Eye (tissue), 1 donor: ENCODE measurements around the gene PRDX5.

ENCODE experiments used
- DNase-seq: peaks from one replicate; pipeline ENCODE4 v3.0.0-alpha.2; 2015

Gene PRDX5

GRCh38 chr11:64351136-64351631 lies 33.3 kb downstream of the PRDX5 start:
- DNase-seq = no peak

- no peak for DNase-seq
Observed at GRCh38 chr11:64352099-64352994, 34.4 kb downstream of the PRDX5 start.

- DNase-seq = no peak
Observed at GRCh38 chr11:64352995-64353714, 35.2 kb downstream of the PRDX5 start.

GRCh38 chr11:64353715-64354506 lies 36.0 kb downstream of the PRDX5 start:
- DNase-seq = no peak

- DNase-seq = peak; percentile 80
Observed at GRCh38 chr11:64355078-64355940, 37.4 kb downstream of the PRDX5 start.

GRCh38 chr11:64356498-64357411 lies 38.8 kb downstream of the PRDX5 start:
- DNase-seq = peak; percentile 72

GRCh38 chr11:64357446-64357845 lies 39.5 kb downstream of the PRDX5 start:
- DNase-seq = no peak

GRCh38 chr11:64357904-64358535 lies 40.1 kb downstream of the PRDX5 start:
- no peak for DNase-seq

GRCh38 chr11:64358536-64358906 lies 40.6 kb downstream of the PRDX5 start:
- DNase-seq = no peak

- peak; percentile 78 for DNase-seq
Observed at GRCh38 chr11:64358907-64359711, 41.2 kb downstream of the PRDX5 start, which contains the start of gene RPS6KA4. Gene RPS6KA4, plus strand, starts transcription at chr11:64359162. Its CDS starts 74 bp downstream, at chr11:64359236.

- DNase-seq = peak; percentile 51
Observed at GRCh38 chr11:64359712-64360445, 42.0 kb downstream of the PRDX5 start.

GRCh38 chr11:64360448-64360921 lies 42.6 kb downstream of the PRDX5 start:
- no peak for DNase-seq

- no peak for DNase-seq
Observed at GRCh38 chr11:64361659-64362058, 43.7 kb downstream of the PRDX5 start.

GRCh38 chr11:64362339-64362738 lies 44.4 kb downstream of the PRDX5 start:
- DNase-seq = no peak

GRCh38 chr11:64364435-64364834 lies 46.5 kb downstream of the PRDX5 start:
- DNase-seq = no peak

GRCh38 chr11:64364911-64365310 lies 47.0 kb downstream of the PRDX5 start:
- DNase-seq = no peak

- DNase-seq = no peak
Observed at GRCh38 chr11:64366751-64367150, 48.8 kb downstream of the PRDX5 start.

GRCh38 chr11:64367931-64368672 lies 50.2 kb downstream of the PRDX5 start:
- DNase-seq = no peak
